SH-SY5Y (cell line): ENCODE data around the gene OR6B1.

ENCODE experiments used
- GATA2 ChIP-seq: IDR thresholded peaks from 2 replicates; pipeline ENCODE4 v1.6.1; 2011; ENCODE audit warnings: mild to moderate bottlenecking, low read depth, low read length
- GATA3 ChIP-seq: IDR thresholded peaks from 2 replicates; pipeline ENCODE4 v1.6.1; 2011; ENCODE audit warnings: low read depth, mild to moderate bottlenecking, low read length, moderate library complexity

DNA sequence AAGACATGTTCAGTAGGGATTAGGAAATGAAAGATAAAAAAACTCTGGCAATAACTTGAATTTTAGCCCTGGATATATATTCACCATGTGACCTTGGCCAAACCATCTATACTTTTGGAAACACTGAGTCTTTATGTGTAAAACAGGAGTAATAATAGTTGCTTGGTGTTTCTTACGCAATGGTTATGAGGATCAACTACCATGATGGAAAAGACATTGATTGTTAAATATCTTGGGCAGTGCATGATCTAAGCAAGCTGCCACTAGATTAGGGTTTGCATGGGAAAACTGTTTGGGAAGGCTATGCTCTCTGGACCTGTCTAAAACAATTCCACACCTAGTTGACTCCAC lies 6.5 kb downstream of the OR6B1 start:
- TF ChIP-seq GATA2, result no peak
- no peak for TF ChIP-seq GATA3
